ENCODE results near the gene POLR2J2. TPM values are rescaled to one million over a fixed set of nuclear protein-coding genes. Genes with fewer than 3 reads are reported as not detected.
"Not testable (repeated sequence)": the region's sequence is repeated elsewhere in the genome, so short reads cannot be mapped to it uniquely, and the experiment has no call there.

Gene POLR2J2
- total and polyA plus RNA-seq, 5 donors from 2014 or later = 1.3 to 56.4 (median 2.3) TPM

DNA sequence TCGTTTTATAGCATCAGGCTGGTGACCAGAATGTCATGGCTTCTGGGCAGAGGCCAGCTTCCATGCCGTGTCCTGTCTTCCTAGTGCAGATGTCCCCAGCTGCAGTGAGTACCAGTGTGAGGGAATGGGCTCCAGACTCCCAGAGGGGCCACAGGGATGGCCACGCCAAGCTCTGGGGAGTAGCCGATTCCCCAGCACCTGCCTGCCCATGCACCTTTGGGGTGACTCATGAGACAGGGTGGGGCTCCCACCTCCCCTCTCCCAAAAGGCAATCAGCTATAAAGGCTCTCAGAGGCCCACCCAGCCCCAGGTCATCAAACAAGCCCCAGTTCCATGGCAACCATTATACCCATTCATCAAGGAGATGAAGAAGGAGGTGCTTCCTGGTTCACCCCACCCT is 21.5 kb downstream of the POLR2J2 start, which contains the start of gene SPDYE2B:
TSS of gene SPDYE2B (plus strand) at position 396 of the 400 bp plus-strand sequence. CDS start 2,030 bp downstream, outside the sequence.
- not testable (repeated sequence) for H3K9me3 ChIP-seq (ENCODE audit: control insufficient read depth in 2 of 2, low read length in 2 of 2); H3K36me3 Mint-ChIP-seq; H3K27ac ChIP-seq (ENCODE audit: insufficient read depth, low read length, poor library complexity, severe bottlenecking); H3K9me3 Mint-ChIP-seq; H3K27me3 ChIP-seq (ENCODE audit: control insufficient read depth, insufficient read depth, low read length); H3K4me3 Mint-ChIP-seq; DNase-seq; H3K27me3 Mint-ChIP-seq; H3K4me1 ChIP-seq (ENCODE audit: control insufficient read depth, insufficient read depth, low read length, poor library complexity, severe bottlenecking); H3K4me1 Mint-ChIP-seq; H3K4me3 ChIP-seq (ENCODE audit: low read depth, low read length); H3K36me3 ChIP-seq (ENCODE audit: control insufficient read depth, insufficient read depth, low read length); ATAC-seq (ENCODE audit: low read depth in 2 of 2)
- peak within 1 kb of the TSS in 1 of 3 donors; percentile 36 for H3K27ac Mint-ChIP-seq

DNA sequence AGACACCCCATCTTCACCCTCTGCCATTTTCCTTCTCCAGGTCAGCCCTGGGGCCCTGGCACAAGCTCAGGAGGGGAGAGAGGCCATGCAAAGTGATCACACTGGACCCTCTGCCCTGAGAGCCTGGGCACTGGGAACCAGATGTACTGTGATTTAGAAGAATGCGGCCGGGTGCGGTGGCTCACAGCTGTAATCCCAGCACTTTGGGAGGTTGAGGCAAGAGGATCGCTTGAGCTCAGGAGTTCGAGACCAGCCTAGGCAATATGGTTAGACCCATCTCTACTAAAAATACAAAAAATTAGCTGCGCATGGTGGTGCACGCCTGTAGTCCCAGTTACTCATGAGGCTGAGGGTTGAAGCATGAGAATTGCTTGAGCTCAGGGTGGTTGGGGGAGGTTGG is 23.6 kb downstream of the POLR2J2 start:
- H3K27me3 ChIP-seq (ENCODE audit: control insufficient read depth, insufficient read depth, low read length); H3K4me3 ChIP-seq (ENCODE audit: low read depth, low read length); H3K4me3 Mint-ChIP-seq; H3K27ac ChIP-seq (ENCODE audit: insufficient read depth, low read length, poor library complexity, severe bottlenecking); H3K27me3 Mint-ChIP-seq; H3K27ac Mint-ChIP-seq; H3K9me3 Mint-ChIP-seq; ATAC-seq (ENCODE audit: low read depth in 2 of 2); H3K4me1 Mint-ChIP-seq; DNase-seq; H3K4me1 ChIP-seq (ENCODE audit: control insufficient read depth, insufficient read depth, low read length, poor library complexity, severe bottlenecking); H3K36me3 Mint-ChIP-seq; H3K9me3 ChIP-seq (ENCODE audit: control insufficient read depth in 2 of 2, low read length in 2 of 2); H3K36me3 ChIP-seq (ENCODE audit: control insufficient read depth, insufficient read depth, low read length): not testable (repeated sequence)

DNA sequence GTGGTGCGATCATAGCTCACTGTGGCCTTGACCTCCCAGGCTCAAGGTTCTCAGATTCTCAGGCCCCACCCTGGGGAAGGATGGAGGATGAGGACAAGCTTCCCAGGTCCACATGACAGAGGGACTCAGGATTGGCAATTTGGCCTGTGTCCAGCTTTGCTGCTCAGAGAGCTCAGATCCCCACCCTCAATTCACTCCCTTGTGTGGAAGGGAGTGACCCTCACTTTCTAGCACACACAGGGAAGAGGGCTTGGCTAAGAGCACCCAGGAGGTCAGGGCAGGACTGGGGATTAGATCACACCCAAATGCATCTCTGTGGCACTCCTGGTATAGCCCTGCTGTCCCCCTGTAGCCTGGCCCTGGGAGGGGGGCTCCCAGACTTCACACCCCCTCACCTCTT is 28.1 kb downstream of the POLR2J2 start:
- ATAC-seq (ENCODE audit: low read depth in 2 of 2); H3K4me1 Mint-ChIP-seq; DNase-seq; H3K27ac Mint-ChIP-seq; H3K27me3 Mint-ChIP-seq; H3K4me3 ChIP-seq (ENCODE audit: low read depth, low read length); H3K27me3 ChIP-seq (ENCODE audit: control insufficient read depth, insufficient read depth, low read length); H3K36me3 ChIP-seq (ENCODE audit: control insufficient read depth, insufficient read depth, low read length); H3K36me3 Mint-ChIP-seq; H3K4me1 ChIP-seq (ENCODE audit: control insufficient read depth, insufficient read depth, low read length, poor library complexity, severe bottlenecking); H3K9me3 ChIP-seq (ENCODE audit: control insufficient read depth in 2 of 2, low read length in 2 of 2); H3K4me3 Mint-ChIP-seq; H3K27ac ChIP-seq (ENCODE audit: insufficient read depth, low read length, poor library complexity, severe bottlenecking); H3K9me3 Mint-ChIP-seq: not testable (repeated sequence)

GRCh38 chr7:102642691-102643090 is 28.8 kb downstream of the POLR2J2 start, which contains the start of gene UPK3BL1:
UPK3BL1 (minus strand) TSS chr7:102642791; CDS start chr7:102642741, 50 bp downstream.
- H3K4me1 ChIP-seq (ENCODE audit: control insufficient read depth, insufficient read depth, low read length, poor library complexity, severe bottlenecking); DNase-seq; H3K27ac ChIP-seq (ENCODE audit: insufficient read depth, low read length, poor library complexity, severe bottlenecking); H3K9me3 Mint-ChIP-seq; H3K27me3 ChIP-seq (ENCODE audit: control insufficient read depth, insufficient read depth, low read length); H3K4me3 ChIP-seq (ENCODE audit: low read depth, low read length); ATAC-seq (ENCODE audit: low read depth in 2 of 2); H3K27ac Mint-ChIP-seq; H3K9me3 ChIP-seq (ENCODE audit: control insufficient read depth in 2 of 2, low read length in 2 of 2); H3K36me3 Mint-ChIP-seq; H3K4me3 Mint-ChIP-seq; H3K27me3 Mint-ChIP-seq; H3K4me1 Mint-ChIP-seq; H3K36me3 ChIP-seq (ENCODE audit: control insufficient read depth, insufficient read depth, low read length): not testable (repeated sequence)

- H3K27ac Mint-ChIP-seq; H3K4me1 ChIP-seq (ENCODE audit: control insufficient read depth, insufficient read depth, low read length, poor library complexity, severe bottlenecking); H3K4me1 Mint-ChIP-seq; H3K36me3 ChIP-seq (ENCODE audit: control insufficient read depth, insufficient read depth, low read length); H3K27me3 Mint-ChIP-seq; H3K9me3 Mint-ChIP-seq; H3K9me3 ChIP-seq (ENCODE audit: control insufficient read depth in 2 of 2, low read length in 2 of 2); DNase-seq; H3K4me3 ChIP-seq (ENCODE audit: low read depth, low read length); H3K27ac ChIP-seq (ENCODE audit: insufficient read depth, low read length, poor library complexity, severe bottlenecking); H3K4me3 Mint-ChIP-seq; H3K27me3 ChIP-seq (ENCODE audit: control insufficient read depth, insufficient read depth, low read length); H3K36me3 Mint-ChIP-seq; ATAC-seq (ENCODE audit: low read depth in 2 of 2): not testable (repeated sequence)
Observed at GRCh38 chr7:102638848-102639247, 32.6 kb downstream of the POLR2J2 start.

DNA sequence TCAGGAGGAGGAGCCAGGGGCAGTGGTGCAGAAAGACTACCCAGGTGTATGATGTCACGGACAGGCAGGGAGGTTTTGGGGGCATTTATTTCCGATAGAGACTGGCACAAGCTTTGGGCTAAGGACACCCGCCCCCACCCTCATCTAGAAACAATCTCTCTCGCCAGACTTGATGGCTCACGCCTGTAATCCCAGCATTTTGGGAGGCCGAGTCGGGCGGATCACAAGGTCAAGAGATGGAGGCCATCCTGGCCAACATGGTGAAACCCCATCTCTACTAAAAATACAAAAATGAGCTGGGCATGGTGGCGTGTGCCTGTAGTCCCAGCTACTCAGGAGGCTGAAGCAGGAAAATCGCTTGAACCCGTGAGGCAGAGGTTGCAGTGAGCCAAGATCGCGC is 34.5 kb downstream of the POLR2J2 start:
- not testable (repeated sequence) for H3K36me3 Mint-ChIP-seq; H3K27ac Mint-ChIP-seq; DNase-seq; H3K4me1 Mint-ChIP-seq; ATAC-seq (ENCODE audit: low read depth in 2 of 2); H3K4me1 ChIP-seq (ENCODE audit: control insufficient read depth, insufficient read depth, low read length, poor library complexity, severe bottlenecking); H3K27ac ChIP-seq (ENCODE audit: insufficient read depth, low read length, poor library complexity, severe bottlenecking); H3K4me3 ChIP-seq (ENCODE audit: low read depth, low read length); H3K4me3 Mint-ChIP-seq; H3K9me3 ChIP-seq (ENCODE audit: control insufficient read depth in 2 of 2, low read length in 2 of 2); H3K27me3 ChIP-seq (ENCODE audit: control insufficient read depth, insufficient read depth, low read length); H3K27me3 Mint-ChIP-seq; H3K36me3 ChIP-seq (ENCODE audit: control insufficient read depth, insufficient read depth, low read length); H3K9me3 Mint-ChIP-seq

DNA sequence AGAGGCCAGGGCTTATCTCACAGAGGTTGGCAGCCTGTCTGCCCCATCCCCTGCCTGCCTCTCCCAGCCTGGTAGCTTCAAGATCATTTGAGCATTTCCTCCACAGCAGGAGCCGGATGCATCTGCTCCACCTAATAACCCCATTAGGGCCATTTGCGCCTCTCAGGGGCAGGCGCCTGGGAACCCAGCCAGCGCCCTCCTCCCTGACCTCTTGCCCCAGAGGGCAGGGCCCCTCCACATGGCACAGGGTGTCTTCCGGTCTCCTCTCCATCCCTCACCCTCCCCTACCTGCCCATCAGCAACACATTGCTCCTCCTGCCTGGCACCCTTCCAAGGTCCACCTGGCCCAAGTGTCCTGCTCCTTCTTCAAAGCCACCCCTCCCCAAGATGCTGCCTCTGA is 36.1 kb downstream of the POLR2J2 start:
- not testable (repeated sequence) for H3K9me3 Mint-ChIP-seq; H3K27ac Mint-ChIP-seq; H3K4me1 ChIP-seq (ENCODE audit: control insufficient read depth, insufficient read depth, low read length, poor library complexity, severe bottlenecking); H3K36me3 Mint-ChIP-seq; H3K36me3 ChIP-seq (ENCODE audit: control insufficient read depth, insufficient read depth, low read length); DNase-seq; H3K27me3 ChIP-seq (ENCODE audit: control insufficient read depth, insufficient read depth, low read length); H3K4me3 Mint-ChIP-seq; H3K4me3 ChIP-seq (ENCODE audit: low read depth, low read length); ATAC-seq (ENCODE audit: low read depth in 2 of 2); H3K9me3 ChIP-seq (ENCODE audit: control insufficient read depth in 2 of 2, low read length in 2 of 2); H3K27ac ChIP-seq (ENCODE audit: insufficient read depth, low read length, poor library complexity, severe bottlenecking); H3K27me3 Mint-ChIP-seq; H3K4me1 Mint-ChIP-seq

DNA sequence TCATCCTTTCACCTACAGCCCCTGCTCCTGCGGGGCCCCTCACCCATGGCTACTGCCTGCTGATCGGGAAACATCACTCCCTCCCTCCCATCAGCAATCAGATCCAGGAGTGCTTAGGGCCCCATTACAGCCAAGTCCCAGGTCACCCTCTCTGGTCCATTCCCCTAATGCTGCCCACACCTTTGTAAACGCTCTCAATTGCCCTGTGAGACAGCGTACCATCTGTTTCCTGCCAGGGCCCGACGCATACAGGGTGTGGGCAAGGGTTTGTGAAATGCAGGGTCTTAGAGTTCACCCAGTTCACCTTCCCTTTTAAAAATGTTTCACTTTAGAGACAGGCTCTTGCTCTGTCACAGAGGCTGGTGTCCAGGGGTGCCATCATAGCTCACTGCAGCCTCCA is 37.2 kb downstream of the POLR2J2 start:
- not testable (repeated sequence) for H3K9me3 ChIP-seq (ENCODE audit: control insufficient read depth in 2 of 2, low read length in 2 of 2); H3K4me1 ChIP-seq (ENCODE audit: control insufficient read depth, insufficient read depth, low read length, poor library complexity, severe bottlenecking); H3K27me3 ChIP-seq (ENCODE audit: control insufficient read depth, insufficient read depth, low read length); H3K27ac ChIP-seq (ENCODE audit: insufficient read depth, low read length, poor library complexity, severe bottlenecking); H3K4me1 Mint-ChIP-seq; H3K4me3 Mint-ChIP-seq; H3K27ac Mint-ChIP-seq; H3K36me3 Mint-ChIP-seq; DNase-seq; H3K27me3 Mint-ChIP-seq; H3K4me3 ChIP-seq (ENCODE audit: low read depth, low read length); H3K9me3 Mint-ChIP-seq; H3K36me3 ChIP-seq (ENCODE audit: control insufficient read depth, insufficient read depth, low read length); ATAC-seq (ENCODE audit: low read depth in 2 of 2)

Data from CD4-positive, CD25-positive, alpha-beta regulatory T cell (primary cell).